A673 (cell line): ENCODE measurements around the gene GOSR1.

ENCODE experiments used
- EZH2 ChIP-seq: fragments of 200-600 bp; sonication (generic); IDR thresholded peaks from 2 replicates; pipeline ENCODE4 v1.6.1; 2017; ENCODE audit warnings: borderline replicate concordance, low read depth, mild to moderate bottlenecking, mixed read lengths, antibody characterized with exemption, low read length; ENCODE audit not compliant: poor library complexity, severe bottlenecking
- TF ChIP-seq, protein P1 (sequence below): fragments of 300-800, 200-600 bp; sonication (generic); conservative IDR thresholded peaks from 2 replicates; pipeline ENCODE4 v1.5.1; 2017; ENCODE audit warnings: low read depth, mild to moderate bottlenecking, antibody characterized with exemption, low read length, moderate library complexity, mixed read lengths

DNA sequence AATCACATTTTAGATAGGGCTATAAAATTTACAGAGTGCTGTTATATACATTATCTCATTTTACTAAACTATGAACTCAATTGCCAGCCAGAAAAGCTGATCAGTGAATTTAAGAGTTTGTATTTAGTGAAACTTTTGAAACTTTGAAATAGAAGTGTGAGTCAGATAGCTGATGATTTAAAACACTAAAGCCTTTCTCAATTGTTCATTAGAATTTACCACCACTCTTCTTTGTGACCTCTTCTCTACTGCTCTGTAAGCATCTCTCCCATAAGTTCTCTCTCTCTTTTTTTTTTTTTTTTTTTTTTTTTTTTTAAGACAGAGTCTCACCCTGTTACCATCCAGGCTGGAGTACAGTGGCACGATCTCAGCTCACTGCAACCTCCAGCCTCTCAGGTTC, 43.7 kb downstream of the GOSR1 start:
- TF ChIP-seq, protein P1, sequence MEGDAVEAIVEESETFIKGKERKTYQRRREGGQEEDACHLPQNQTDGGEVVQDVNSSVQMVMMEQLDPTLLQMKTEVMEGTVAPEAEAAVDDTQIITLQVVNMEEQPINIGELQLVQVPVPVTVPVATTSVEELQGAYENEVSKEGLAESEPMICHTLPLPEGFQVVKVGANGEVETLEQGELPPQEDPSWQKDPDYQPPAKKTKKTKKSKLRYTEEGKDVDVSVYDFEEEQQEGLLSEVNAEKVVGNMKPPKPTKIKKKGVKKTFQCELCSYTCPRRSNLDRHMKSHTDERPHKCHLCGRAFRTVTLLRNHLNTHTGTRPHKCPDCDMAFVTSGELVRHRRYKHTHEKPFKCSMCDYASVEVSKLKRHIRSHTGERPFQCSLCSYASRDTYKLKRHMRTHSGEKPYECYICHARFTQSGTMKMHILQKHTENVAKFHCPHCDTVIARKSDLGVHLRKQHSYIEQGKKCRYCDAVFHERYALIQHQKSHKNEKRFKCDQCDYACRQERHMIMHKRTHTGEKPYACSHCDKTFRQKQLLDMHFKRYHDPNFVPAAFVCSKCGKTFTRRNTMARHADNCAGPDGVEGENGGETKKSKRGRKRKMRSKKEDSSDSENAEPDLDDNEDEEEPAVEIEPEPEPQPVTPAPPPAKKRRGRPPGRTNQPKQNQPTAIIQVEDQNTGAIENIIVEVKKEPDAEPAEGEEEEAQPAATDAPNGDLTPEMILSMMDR: no peak
- no peak for TF ChIP-seq EZH2
